Endothelial cell of umbilical vein (primary cell): ENCODE data around the gene KLHL9. TPM values are rescaled to one million over a fixed set of nuclear protein-coding genes. Genes with fewer than 3 reads are reported as not detected.

ENCODE experiments used
- BruUV-seq: library from RNA; stranded (reverse); fragments of 400-500 nt; replicated peaks from 2 replicates; lab custom pipeline; 2021; lab: Mats Ljungman, UMichigan
- CTCF ChIA-PET: fragments of 300-600, 350-600 bp; sonication (Branson Sonifier 250); formaldehyde crosslinking; loops from one replicate; lab custom pipeline; 2021; ENCODE audit warnings: antibody characterized with exemption, inconsistent platforms; lab: Charles Lee
- POLR2A ChIA-PET: fragments of 300-600, 350-600 bp; sonication (Branson Sonifier 250); formaldehyde crosslinking; loops from one replicate; lab custom pipeline; 2021; ENCODE audit warnings: antibody characterized with exemption, inconsistent platforms; lab: Charles Lee
- DNase-seq: peaks from one replicate; pipeline ENCODE4 v3.0.0-alpha.2; 2011; ENCODE audit warnings: low read depth, low spot score
- FAIRE-seq: peaks from 2 replicates; lab custom pipeline; 2011; peaks lifted over from hg19 to GRCh38; lab: Jason Lieb, UNC
- H2AFZ ChIP-seq: 2 replicates; pipeline ENCODE4 v1.6.0; 2012; ENCODE audit warnings: low read depth, low read length, control low read depth, inconsistent platforms
- H3K27ac ChIP-seq: 2 replicates; pipeline ENCODE4 v1.5.1; 2011; ENCODE audit warnings: low read depth, mild to moderate bottlenecking, control low read depth, low read length, moderate library complexity; ENCODE audit not compliant: insufficient read depth
- H3K27me3 ChIP-seq, 2 experiments: 2 replicates each; pipeline versions ENCODE4 v1.6.0 to v1.6.1; 2011; ENCODE audit warnings: low read length in 2 of 2, mixed read lengths in 1 of 2; ENCODE audit not compliant: control insufficient read depth in 2 of 2, insufficient read depth in 2 of 2
- H3K36me3 ChIP-seq, 2 experiments: 2 replicates in 1 of 2; 3 replicates in 1 of 2; pipeline ENCODE4 v1.5.1; 2011; ENCODE audit warnings: low read length in 2 of 2, mild to moderate bottlenecking in 1 of 2, moderate library complexity in 1 of 2; ENCODE audit not compliant: control insufficient read depth in 2 of 2, insufficient read depth in 2 of 2; ENCODE audit errors: extremely low read depth in 1 of 2
- H3K4me1 ChIP-seq: 3 replicates; pipeline ENCODE4 v1.5.1; 2011; ENCODE audit warnings: mild to moderate bottlenecking, low read length; ENCODE audit not compliant: control insufficient read depth, insufficient read depth; ENCODE audit errors: extremely low read depth
- H3K4me2 ChIP-seq: 2 replicates; pipeline ENCODE4 v1.6.1; 2011; ENCODE audit warnings: low read length, control low read depth, mixed read lengths; ENCODE audit not compliant: insufficient read depth
- H3K4me3 ChIP-seq, 3 experiments: fragments of 200-600 bp in 1 of 3; sonication (generic), shearing (Covaris generic) in 1 of 3; replicated peaks in 1 of 3; 2 replicates each; pipeline ENCODE4 v1.5.1; 2011 to 2016; ENCODE audit warnings: control low read depth in 3 of 3, low read length in 3 of 3, mild to moderate bottlenecking in 2 of 3, inconsistent platforms in 1 of 3, low read depth in 1 of 3, moderate library complexity in 1 of 3; ENCODE audit not compliant: insufficient read depth in 1 of 3
- H3K79me2 ChIP-seq: 2 replicates; pipeline ENCODE4 v1.6.0; 2012; ENCODE audit warnings: low read length, inconsistent platforms; ENCODE audit not compliant: control insufficient read depth, insufficient read depth
- H3K9ac ChIP-seq: replicated peaks from 2 replicates; pipeline ENCODE3; 2011; ENCODE audit warnings: low read length, control low read depth; ENCODE audit not compliant: insufficient read depth; ENCODE audit errors: extremely low read depth
- H3K9me1 ChIP-seq: replicated peaks from 3 replicates; pipeline ENCODE4 v1.6.0; 2011; ENCODE audit warnings: mild to moderate bottlenecking, low read length; ENCODE audit not compliant: control insufficient read depth, insufficient read depth; ENCODE audit errors: extremely low read depth
- H3K9me3 ChIP-seq: replicated peaks from 2 replicates; pipeline ENCODE4 v1.5.1; 2012; ENCODE audit warnings: low read length, inconsistent platforms; ENCODE audit not compliant: control insufficient read depth, insufficient read depth
- H4K20me1 ChIP-seq: replicated peaks from 2 replicates; pipeline ENCODE3; 2011; ENCODE audit warnings: mild to moderate bottlenecking, low read length; ENCODE audit not compliant: control insufficient read depth, insufficient read depth; ENCODE audit errors: extremely low read depth
- EZH2 ChIP-seq: IDR thresholded peaks from 2 replicates; pipeline ENCODE4 v1.6.1; 2012; ENCODE audit warnings: borderline replicate concordance, low read depth, mild to moderate bottlenecking, moderate library complexity, low read length, inconsistent platforms; ENCODE audit not compliant: severe bottlenecking
- FOS ChIP-seq: IDR thresholded peaks from 2 replicates; pipeline ENCODE4 v1.6.1; 2011; ENCODE audit warnings: mild to moderate bottlenecking, low read length, moderate library complexity, borderline replicate concordance; ENCODE audit not compliant: insufficient read depth
- GATA2 ChIP-seq: IDR thresholded peaks from 2 replicates; pipeline ENCODE4 v1.7.0; 2011; ENCODE audit warnings: low read depth, mild to moderate bottlenecking, moderate library complexity, mixed read lengths, low read length; ENCODE audit not compliant: insufficient read length, insufficient read depth
- MYC ChIP-seq: IDR thresholded peaks from one replicate; pipeline ENCODE4 v1.6.1; 2011; ENCODE audit warnings: mild to moderate bottlenecking, low read depth, low read length
- POLR2A ChIP-seq: IDR thresholded peaks from 2 replicates; pipeline ENCODE4 v1.6.1; 2012; ENCODE audit warnings: low read depth, mild to moderate bottlenecking, control low read depth, low read length
- dilution Hi-C: fragments of 300-500 bp; cut with MboI; formaldehyde crosslinking; loops from one replicate; pipeline ENCODE4 v1.15.0; 2019; ENCODE audit warnings: low sequenced_read_pairs; ENCODE audit not compliant: extremely low pct_ligation_motif_present
- intact Hi-C: fragments of 100-400 bp; cut with micrococcal nuclease; formaldehyde crosslinking; loops from one replicate; pipeline ENCODE4 v1.10.0; 2022
- polyA plus RNA-seq, 4 experiments: library from polyadenylated mRNA; depleted of rRNA in 3 of 4; stranded (reverse) in 3 of 4; unstranded in 1 of 4; fragments of >200 nt; gene quantifications; 2 replicates each; pipeline versions ENCODE4 v1.2.1 to v1.2.3, GENCODE V29; 2011 to 2012; ENCODE audit warnings: missing spikeins in 1 of 4
- total RNA-seq: library from RNA; stranded (reverse); gene quantifications from 2 replicates; pipeline ENCODE4 v1.2.3, GENCODE V29; 2021
- TF ChIP-seq, protein P1 (sequence below): IDR thresholded peaks from 2 replicates; pipeline ENCODE4 v1.6.1; 2011; ENCODE audit not compliant: insufficient read depth, insufficient read length

The KLHL9 gene
- total and polyA plus RNA-seq, 2 donors (not counting 3 experiments of a cell fraction or from before 2014, with no cell fraction given): 8.0 to 23.5 TPM

GRCh38 chr9:21320465-21320864, 14.7 kb downstream of the KLHL9 start:
- dilution Hi-C loops: no loop called here
- Histone ChIP-seq H3K9ac (no peak overlapping the region), H3K79me2 (peaks cover 2% of the 10 kb centered on the region), H3K27ac (no peak overlapping the region), H3K27me3 (peaks cover 10 to 14% of the 10 kb centered on the region in 2 experiments), H3K4me3 (no peak overlapping the region), H3K4me1 (peaks cover 20% of the 10 kb centered on the region), H3K36me3 (peaks cover 2 to 6% of the 10 kb centered on the region in 2 experiments), H3K9me3 (no peaks in the 10 kb centered on the region), H3K9me1 (no peaks in the 10 kb centered on the region), H4K20me1 (no peaks in the 10 kb centered on the region), H3K4me2 (no peak overlapping the region), H2AFZ (no peak overlapping the region)
- intact Hi-C loops: no loop called here
- BruUV-seq: no TSS peak
- TF ChIP-seq EZH2 (no peak), GATA2 (peak; percentile 36), MYC (no peak), FOS (no peak), POLR2A (no peak)
- TF ChIP-seq, protein P1, sequence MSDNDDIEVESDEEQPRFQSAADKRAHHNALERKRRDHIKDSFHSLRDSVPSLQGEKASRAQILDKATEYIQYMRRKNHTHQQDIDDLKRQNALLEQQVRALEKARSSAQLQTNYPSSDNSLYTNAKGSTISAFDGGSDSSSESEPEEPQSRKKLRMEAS: no peak
- DNase-seq: no peak
- FAIRE-seq: no peak
- POLR2A ChIA-PET: no interaction called here
- CTCF ChIA-PET: interaction anchor here (0.7 to 1.9 kb wide), 5 partner anchors 13 to 146 kb away, joined by 3 to 22 read pairs (median 4); no protein-coding TSS in a partner anchor
